ENCODE results near the gene NDUFB10.

GRCh38 chr16:1917056-1917664 is 42.2 kb upstream of the NDUFB10 start:
- TF ChIP-seq SUZ12 (IDR thresholded peaks at IDR 0.05; ENCODE audit: extremely low read depth, insufficient read depth, insufficient read length) (no peak), YY1 (IDR thresholded peaks at IDR 0.05; ENCODE audit: insufficient read depth, insufficient read length) (no peak), ZNF274 (IDR thresholded peaks at IDR 0.05; ENCODE audit: low read depth, low read length) (no peak)

Data from NT2/D1 (cell line).